Hippocampal formation (tissue), 2 donors: ENCODE measurements around the gene ARHGAP27.
"Not testable (repeated sequence)": the region's sequence is repeated elsewhere in the genome, so short reads cannot be mapped to it uniquely, and the experiment has no call there.

Experiments
- DNase-seq, 2 donors: peaks; one replicate each; lab custom pipeline; 2025; lab: John Stamatoyannopoulos, UW

ARHGAP27 gene

GRCh38 chr17:45432405-45433158, at the start of gene ARHGAP27:
Gene ARHGAP27, minus strand, starts transcription at chr17:45432870. Its CDS starts 2,591 bp downstream, at chr17:45430279.
- DNase-seq = no peak

GRCh38 chr17:45482317-45482716, 49.6 kb upstream of the ARHGAP27 start:
- not testable (repeated sequence) for DNase-seq

- DNase-seq = not testable (repeated sequence)
Observed at GRCh38 chr17:45475436-45475835, 42.8 kb upstream of the ARHGAP27 start.

- DNase-seq = not testable (repeated sequence)
Observed at GRCh38 chr17:45472249-45472648, 39.6 kb upstream of the ARHGAP27 start.

GRCh38 chr17:45469204-45469563, 36.5 kb upstream of the ARHGAP27 start:
- DNase-seq = not testable (repeated sequence)

GRCh38 chr17:45468293-45469203, 35.9 kb upstream of the ARHGAP27 start:
- not testable (repeated sequence) for DNase-seq

GRCh38 chr17:45461524-45462327, 29.1 kb upstream of the ARHGAP27 start:
- not testable (repeated sequence) for DNase-seq

GRCh38 chr17:45460422-45460821, 27.8 kb upstream of the ARHGAP27 start:
- not testable (repeated sequence) for DNase-seq

- not testable (repeated sequence) for DNase-seq
Observed at GRCh38 chr17:45454341-45454740, 21.7 kb upstream of the ARHGAP27 start.

GRCh38 chr17:45453731-45454130, 21.1 kb upstream of the ARHGAP27 start:
- not testable (repeated sequence) for DNase-seq

GRCh38 chr17:45453225-45453534, 20.5 kb upstream of the ARHGAP27 start:
- DNase-seq = not testable (repeated sequence)

- not testable (repeated sequence) for DNase-seq
Observed at GRCh38 chr17:45452329-45453224, 19.9 kb upstream of the ARHGAP27 start.

GRCh38 chr17:45451660-45452059, 19.0 kb upstream of the ARHGAP27 start:
- DNase-seq = not testable (repeated sequence)

- no peak for DNase-seq
Observed at GRCh38 chr17:45451131-45451530, 18.5 kb upstream of the ARHGAP27 start.

GRCh38 chr17:45449708-45450329, 17.1 kb upstream of the ARHGAP27 start:
- not testable (repeated sequence) for DNase-seq

- not testable (repeated sequence) for DNase-seq
Observed at GRCh38 chr17:45449260-45449659, 16.6 kb upstream of the ARHGAP27 start.

GRCh38 chr17:45448483-45448882, 15.8 kb upstream of the ARHGAP27 start:
- DNase-seq = not testable (repeated sequence)

- not testable (repeated sequence) for DNase-seq
Observed at GRCh38 chr17:45448066-45448465, 15.4 kb upstream of the ARHGAP27 start.

GRCh38 chr17:45447650-45448049, 15.0 kb upstream of the ARHGAP27 start:
- not testable (repeated sequence) for DNase-seq

GRCh38 chr17:45446872-45447625, 14.4 kb upstream of the ARHGAP27 start:
- DNase-seq = not testable (repeated sequence)
